Activated T-helper 2 cell treated with anti-CD3 and anti-CD28 coated beads, Interferon-gamma antibody, Interleukin-2, Interleukin-4, amounts not matched to agents 10 μg/mL and 5 μg/mL and 100 μg/mL, durations not matched to agents 14 hours and 24 hours and 36 hours (primary cell): Measurements from ENCODE around the gene SLCO3A1. TPM values are rescaled to one million over a fixed set of nuclear protein-coding genes. Genes with fewer than 3 reads are reported as not detected.
"Not testable (repeated sequence)": the region's sequence is repeated elsewhere in the genome, so short reads cannot be mapped to it uniquely, and the experiment has no call there.

Experiments
- DNase-seq: peaks from one replicate; pipeline ENCODE4 v3.0.0; 2021; ENCODE audit warnings: low spot score
- H3K27ac Mint-ChIP-seq: one replicate; pipeline ENCODE4 v1.8.0; 2021; ENCODE audit warnings: mixed read lengths
- H3K27me3 Mint-ChIP-seq: one replicate; pipeline ENCODE4 v1.8.0; 2021; ENCODE audit warnings: low read depth, mixed read lengths
- H3K36me3 Mint-ChIP-seq: one replicate; pipeline ENCODE4 v1.8.0; 2021; ENCODE audit warnings: low read depth, mixed read lengths
- H3K4me1 Mint-ChIP-seq: one replicate; pipeline ENCODE4 v1.8.0; 2021; ENCODE audit warnings: low read depth, mixed read lengths
- H3K4me3 Mint-ChIP-seq: one replicate; pipeline ENCODE4 v1.8.0; 2021; ENCODE audit warnings: low read depth, mild to moderate bottlenecking, moderate library complexity, mixed read lengths
- H3K9me3 Mint-ChIP-seq: one replicate; pipeline ENCODE4 v1.8.0; 2021; ENCODE audit warnings: mixed read lengths
- intact Hi-C: fragments of 100-400 bp; cut with micrococcal nuclease; formaldehyde crosslinking; loops from one replicate; pipeline ENCODE4 v1.15.1; 2023
- total RNA-seq: library from RNA; stranded (reverse); gene quantifications from 2 replicates; pipeline ENCODE4 v1.2.3, GENCODE V29; 2022

SLCO3A1 gene
- total RNA-seq, 1 donor from 2014 or later, result 26.3 TPM

DNA sequence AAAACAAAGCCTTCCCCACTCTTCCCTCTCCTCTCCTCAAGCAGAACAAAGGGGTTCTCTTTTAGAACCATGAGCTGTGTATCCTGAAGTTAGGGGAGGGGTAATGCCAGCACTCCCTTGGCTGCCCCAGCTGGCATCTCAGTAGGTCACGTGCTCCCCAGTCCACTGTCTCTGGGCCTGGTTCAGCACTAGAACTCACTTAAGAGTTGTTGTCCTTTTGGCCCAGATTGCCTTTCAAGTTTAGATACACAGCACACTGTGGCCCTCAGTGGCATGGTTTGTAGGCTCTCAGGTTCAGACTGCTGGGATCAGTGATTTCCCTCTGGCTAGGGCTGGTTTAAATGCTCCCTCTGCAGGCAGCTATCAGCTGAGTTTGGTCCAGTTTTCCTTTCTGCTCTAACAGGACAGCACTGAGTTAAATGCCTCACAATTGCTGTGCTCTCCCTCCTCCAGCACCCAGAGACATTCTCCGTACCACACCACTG lies 351.8 kb downstream of the SLCO3A1 start:
- no peaks in the 10 kb centered on the region for H3K4me1 Mint-ChIP-seq
- no peaks in the 10 kb centered on the region for H3K36me3 Mint-ChIP-seq
- H3K27me3 Mint-ChIP-seq, result no peaks in the 10 kb centered on the region
- H3K4me3 Mint-ChIP-seq, result no peak overlapping the region
- H3K27ac Mint-ChIP-seq, result no peak overlapping the region
- intact Hi-C loops, result no loop called here
- H3K9me3 Mint-ChIP-seq, result no peaks in the 10 kb centered on the region
- no peak for DNase-seq

GRCh38 chr15:92207601-92208000 lies 354.1 kb downstream of the SLCO3A1 start:
- H3K9me3 Mint-ChIP-seq, H3K27me3 Mint-ChIP-seq, intact Hi-C loops, H3K4me1 Mint-ChIP-seq, H3K36me3 Mint-ChIP-seq, H3K27ac Mint-ChIP-seq, DNase-seq, H3K4me3 Mint-ChIP-seq: not testable (repeated sequence)
